NK-92 (cell line): ENCODE measurements around the gene NCSTN.

Experiments
- DNase-seq: peaks from one replicate; lab custom pipeline; 2025; ENCODE audit not compliant: unreplicated experiment; lab: John Stamatoyannopoulos, UW

The NCSTN gene

GRCh38 chr1:160351629-160352028 lies 8.4 kb downstream of the NCSTN start:
- DNase-seq: no peak

- no peak for DNase-seq
These were observed 9.4 kb downstream of the NCSTN start for GRCh38 chr1:160352555-160352954.

- no peak for DNase-seq
These were observed 10.0 kb downstream of the NCSTN start for GRCh38 chr1:160353223-160353622.

GRCh38 chr1:160354388-160354985 lies 11.3 kb downstream of the NCSTN start:
- no peak for DNase-seq

- no peak for DNase-seq
These were observed 14.3 kb downstream of the NCSTN start for GRCh38 chr1:160357286-160358002.

GRCh38 chr1:160358073-160358472 lies 14.9 kb downstream of the NCSTN start:
- no peak for DNase-seq

- no peak for DNase-seq
These were observed 16.5 kb downstream of the NCSTN start for GRCh38 chr1:160359559-160360226.

- no peak for DNase-seq
These were observed 17.1 kb downstream of the NCSTN start for GRCh38 chr1:160360227-160360695.

GRCh38 chr1:160361199-160361598 lies 18.0 kb downstream of the NCSTN start:
- DNase-seq: no peak

GRCh38 chr1:160361814-160362167 lies 18.6 kb downstream of the NCSTN start:
- no peak for DNase-seq

GRCh38 chr1:160362168-160362957 lies 19.2 kb downstream of the NCSTN start:
- no peak for DNase-seq

- DNase-seq: no peak
These were observed 19.8 kb downstream of the NCSTN start for GRCh38 chr1:160363010-160363409.

- DNase-seq: no peak
These were observed 21.0 kb downstream of the NCSTN start for GRCh38 chr1:160363951-160364735.

- no peak for DNase-seq
These were observed 22.1 kb downstream of the NCSTN start for GRCh38 chr1:160365325-160365724.

- DNase-seq: no peak
These were observed 23.7 kb downstream of the NCSTN start, which contains the start of gene NHLH1 for GRCh38 chr1:160366731-160367515. TSS of gene NHLH1 (plus strand) at chr1:160367071. CDS start at chr1:160370732, 3,661 bp downstream.

GRCh38 chr1:160367516-160367900 lies 24.3 kb downstream of the NCSTN start:
- DNase-seq: no peak

- no peak for DNase-seq
These were observed 25.0 kb downstream of the NCSTN start for GRCh38 chr1:160367934-160368923.

- DNase-seq: no peak
These were observed 25.9 kb downstream of the NCSTN start for GRCh38 chr1:160369087-160369486.
